PFSK-1 (cell line): Measurements from ENCODE around the gene GLI2.

Source experiments
- POLR2AphosphoS5 ChIP-seq: IDR thresholded peaks from 2 replicates; pipeline ENCODE4 v1.6.1; 2012; ENCODE audit warnings: low read depth, mild to moderate bottlenecking, control low read depth, low read length, moderate library complexity
- TAF1 ChIP-seq: IDR thresholded peaks from 2 replicates; pipeline ENCODE4 v1.6.1; 2012; ENCODE audit warnings: low read length, control low read depth, borderline replicate concordance; ENCODE audit not compliant: insufficient read depth

GRCh38 chr2:120741571-120742561, 6.2 kb downstream of the GLI2 start:
- TF ChIP-seq POLR2AphosphoS5 (no peak), TAF1 (no peak)
